Measurements from ENCODE around the gene KHK.

DNA sequence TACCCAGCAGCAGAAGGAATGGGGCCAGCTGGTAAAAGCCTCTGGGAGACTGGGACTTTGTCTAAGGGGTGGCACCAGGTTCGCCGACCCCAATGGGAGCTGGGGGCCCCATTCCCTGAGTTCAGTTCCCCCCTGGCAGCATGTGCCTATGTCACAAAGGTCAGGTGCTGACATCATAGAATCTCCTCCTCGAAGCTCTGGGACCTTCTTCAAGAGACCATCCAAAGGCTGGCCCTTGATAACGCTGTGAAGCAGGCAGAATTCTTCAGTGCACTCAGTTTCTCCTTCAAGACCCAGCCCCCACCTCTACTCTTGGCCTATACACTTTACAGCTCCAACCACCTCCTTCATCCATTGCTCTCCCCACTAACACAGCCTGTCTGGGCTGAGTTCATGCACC, 52.7 kb downstream of the KHK start, which contains the start of gene PRR30:
- TF ChIP-seq CTCF (IDR thresholded peaks at IDR 0.05; ENCODE audit: insufficient read depth, low read length) (no peak), REST (IDR thresholded peaks at IDR 0.05; ENCODE audit: insufficient replicate concordance, low read depth) (no peak), POLR2AphosphoS5 (IDR thresholded peaks at IDR 0.05; ENCODE audit: low read depth) (no peak), GABPA (IDR thresholded peaks at IDR 0.05; ENCODE audit: low read depth) (no peak)

Data from HL-60 (cell line).